ENCODE data around the gene ADSS2. TPM values are rescaled to one million over a fixed set of nuclear protein-coding genes. Genes with fewer than 3 reads are reported as not detected.

The ADSS2 gene
- polyA plus RNA-seq, 1 of the 3 experiments (the other 2 are of a cell fraction): 30.7 TPM

GRCh38 chr1:244497805-244498204, 46.1 kb upstream of the ADSS2 start:
- CTCF ChIA-PET: no interaction called here

DNA sequence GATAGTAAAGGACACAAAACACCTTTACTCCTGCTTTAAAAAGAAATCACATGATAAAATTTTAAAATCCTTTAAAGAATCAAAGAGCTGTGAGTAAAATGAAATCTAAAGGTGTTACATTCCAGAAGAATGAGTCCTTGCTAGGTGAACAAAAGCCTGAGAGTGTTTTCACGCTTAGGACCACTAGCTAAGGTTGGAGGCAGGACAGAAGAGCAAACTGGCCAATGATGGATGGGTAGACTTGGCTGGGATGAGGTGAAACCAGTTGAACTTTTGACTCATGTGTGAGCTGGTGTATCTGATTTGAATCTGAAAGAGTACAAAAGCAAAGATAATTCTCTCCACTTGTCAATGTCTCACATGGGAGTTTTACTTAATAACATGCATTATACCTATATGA, 44.5 kb upstream of the ADSS2 start:
- H3K4me1 ChIP-seq (ENCODE audit: control insufficient read depth in 1 of 2, insufficient read depth in 2 of 2, low read depth in 1 of 2, low read length in 1 of 2): no peaks in the 10 kb centered on the region
- CTCF ChIA-PET: no interaction called here
- WGBS (ENCODE audit: low lambda C conversion rate): 71% methylated on average over 1 of the region's 1 CpG

More at GRCh38 chr1:244497805-244498204, 46.1 kb upstream of the ADSS2 start:
- TF ChIP-seq GABPA (IDR thresholded peaks at IDR 0.05; ENCODE audit: low read depth) (no peak), TAF1 (IDR thresholded peaks at IDR 0.05; ENCODE audit: borderline replicate concordance, low read depth, low read length) (no peak), NRF1 (IDR thresholded peaks at IDR 0.05; ENCODE audit: low read depth, low read length) (no peak), NFIC (IDR thresholded peaks at IDR 0.05; ENCODE audit: borderline replicate concordance) (no peak), RFX5 (IDR thresholded peaks at IDR 0.05; ENCODE audit: low read length) (no peak), SMC3 (IDR thresholded peaks at IDR 0.05; ENCODE audit: low read depth, low read length) (no peak), MEF2A (IDR thresholded peaks at IDR 0.05; ENCODE audit: borderline replicate concordance, low read depth) (no peak), FOXM1 (IDR thresholded peaks at IDR 0.05; ENCODE audit: low read depth) (no peak)
- TF ChIP-seq, protein P1, sequence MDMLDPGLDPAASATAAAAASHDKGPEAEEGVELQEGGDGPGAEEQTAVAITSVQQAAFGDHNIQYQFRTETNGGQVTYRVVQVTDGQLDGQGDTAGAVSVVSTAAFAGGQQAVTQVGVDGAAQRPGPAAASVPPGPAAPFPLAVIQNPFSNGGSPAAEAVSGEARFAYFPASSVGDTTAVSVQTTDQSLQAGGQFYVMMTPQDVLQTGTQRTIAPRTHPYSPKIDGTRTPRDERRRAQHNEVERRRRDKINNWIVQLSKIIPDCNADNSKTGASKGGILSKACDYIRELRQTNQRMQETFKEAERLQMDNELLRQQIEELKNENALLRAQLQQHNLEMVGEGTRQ (IDR thresholded peaks at IDR 0.05; ENCODE audit: borderline replicate concordance, low read depth, low read length): no peak
- Histone ChIP-seq H3K9me3 (no peaks in the 10 kb centered on the region), H3K9me2 (no peaks in the 10 kb centered on the region), H3K9ac (no peak overlapping the region), H3K36me3 (replicated peaks in 1 of 2; ENCODE audit: control insufficient read depth in 1 of 2, insufficient read depth in 2 of 2, low read length in 1 of 2) (no peaks in the 10 kb centered on the region), H3K4me1 (ENCODE audit: control insufficient read depth in 1 of 2, insufficient read depth in 2 of 2, low read depth in 1 of 2, low read length in 1 of 2) (no peaks in the 10 kb centered on the region), H3K4me3 (ENCODE audit: low read depth in 2 of 2, low read length in 1 of 2) (no peak overlapping the region), H3F3A (replicated peaks; ENCODE audit: insufficient read depth) (no peaks in the 10 kb centered on the region), H2AFZ (ENCODE audit: low read depth) (no peak overlapping the region), H3K27me3 (ENCODE audit: insufficient read depth) (no peaks in the 10 kb centered on the region), H3K4me2 (no peak overlapping the region), H3K79me2 (ENCODE audit: insufficient read depth) (no peaks in the 10 kb centered on the region), H3K27ac (ENCODE audit: low read depth in 2 of 2, low read length in 1 of 2) (no peak overlapping the region), H4K20me1 (ENCODE audit: insufficient read depth) (no peaks in the 10 kb centered on the region)
- DNase-seq: no peak
- 19% methylated on average over 1 of the region's 1 CpG for whole genome bisulfite sequencing (ENCODE audit: low lambda C conversion rate)
- POLR2A ChIA-PET: no interaction called here

More for the DNA sequence above, 44.5 kb upstream of the ADSS2 start:
- TF ChIP-seq JUND (IDR thresholded peaks at IDR 0.05) (no peak), EP300 (IDR thresholded peaks at IDR 0.05; ENCODE audit: borderline replicate concordance in 1 of 2, low read depth in 1 of 2, low read length in 1 of 2) (no peak), SMC3 (IDR thresholded peaks at IDR 0.05; ENCODE audit: low read depth, low read length) (no peak), MEF2A (IDR thresholded peaks at IDR 0.05; ENCODE audit: borderline replicate concordance, low read depth) (no peak), CHD2 (IDR thresholded peaks at IDR 0.05; ENCODE audit: low read length, partially characterized antibody) (no peak), MXI1 (IDR thresholded peaks at IDR 0.05; ENCODE audit: low read depth, low read length) (no peak), TAF1 (IDR thresholded peaks at IDR 0.05; ENCODE audit: borderline replicate concordance, low read depth, low read length) (no peak), SIN3A (IDR thresholded peaks at IDR 0.05; ENCODE audit: borderline replicate concordance, low read depth, low read length) (no peak), TCF12 (IDR thresholded peaks at IDR 0.05) (no peak), TEAD4 (IDR thresholded peaks at IDR 0.05; ENCODE audit: borderline replicate concordance, insufficient read depth) (no peak)
- TF ChIP-seq, protein P2, sequence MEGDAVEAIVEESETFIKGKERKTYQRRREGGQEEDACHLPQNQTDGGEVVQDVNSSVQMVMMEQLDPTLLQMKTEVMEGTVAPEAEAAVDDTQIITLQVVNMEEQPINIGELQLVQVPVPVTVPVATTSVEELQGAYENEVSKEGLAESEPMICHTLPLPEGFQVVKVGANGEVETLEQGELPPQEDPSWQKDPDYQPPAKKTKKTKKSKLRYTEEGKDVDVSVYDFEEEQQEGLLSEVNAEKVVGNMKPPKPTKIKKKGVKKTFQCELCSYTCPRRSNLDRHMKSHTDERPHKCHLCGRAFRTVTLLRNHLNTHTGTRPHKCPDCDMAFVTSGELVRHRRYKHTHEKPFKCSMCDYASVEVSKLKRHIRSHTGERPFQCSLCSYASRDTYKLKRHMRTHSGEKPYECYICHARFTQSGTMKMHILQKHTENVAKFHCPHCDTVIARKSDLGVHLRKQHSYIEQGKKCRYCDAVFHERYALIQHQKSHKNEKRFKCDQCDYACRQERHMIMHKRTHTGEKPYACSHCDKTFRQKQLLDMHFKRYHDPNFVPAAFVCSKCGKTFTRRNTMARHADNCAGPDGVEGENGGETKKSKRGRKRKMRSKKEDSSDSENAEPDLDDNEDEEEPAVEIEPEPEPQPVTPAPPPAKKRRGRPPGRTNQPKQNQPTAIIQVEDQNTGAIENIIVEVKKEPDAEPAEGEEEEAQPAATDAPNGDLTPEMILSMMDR (IDR thresholded peaks at IDR 0.05): no peak
- H2AFZ ChIP-seq (ENCODE audit: low read depth): no peak overlapping the region
- no peaks in the 10 kb centered on the region for H3F3A ChIP-seq (replicated peaks; ENCODE audit: insufficient read depth)
- H3K79me2 ChIP-seq (ENCODE audit: insufficient read depth): no peaks in the 10 kb centered on the region
- H3K9ac ChIP-seq: no peak overlapping the region
- H3K4me2 ChIP-seq: no peak overlapping the region
- POLR2A ChIA-PET: no interaction called here
- H4K20me1 ChIP-seq (ENCODE audit: insufficient read depth): no peaks in the 10 kb centered on the region
- DNase-seq: no peak
- H3K27ac ChIP-seq (ENCODE audit: low read depth in 2 of 2, low read length in 1 of 2): no peak overlapping the region
- no peaks in the 10 kb centered on the region for H3K27me3 ChIP-seq (ENCODE audit: insufficient read depth)
- H3K9me2 ChIP-seq: no peaks in the 10 kb centered on the region
- H3K4me3 ChIP-seq (ENCODE audit: low read depth in 2 of 2, low read length in 1 of 2): no peak overlapping the region
- H3K9me3 ChIP-seq: no peaks in the 10 kb centered on the region
- no peaks in the 10 kb centered on the region for H3K36me3 ChIP-seq (replicated peaks in 1 of 2; ENCODE audit: control insufficient read depth in 1 of 2, insufficient read depth in 2 of 2, low read length in 1 of 2)
